Endometrial microvascular endothelial cells (primary cell): ENCODE measurements around the gene FOXK1. TPM values are rescaled to one million over a fixed set of nuclear protein-coding genes. Genes with fewer than 3 reads are reported as not detected.

Experiments used
- in situ Hi-C: cut with HindIII; loops from 2 replicates; pipeline ENCODE4 v1.10.0; 2017; ENCODE audit warnings: low sequenced_read_pairs, low pct_unique_long_range_greater_than_20kb; ENCODE audit errors: inconsistent ontology term
- total RNA-seq: library from RNA; depleted of rRNA; stranded (reverse); fragments of >200 nt; gene quantifications from one replicate; pipeline ENCODE4 v1.2.3, GENCODE V29; 2015; ENCODE audit errors: inconsistent ontology term

The FOXK1 gene
- total RNA-seq, 1 donor from 2014 or later, result 34.0 TPM

GRCh38 chr7:4753598-4754432 is 71.7 kb downstream of the FOXK1 start:
- in situ Hi-C loops, result no loop called here

- in situ Hi-C loops, result no loop called here
These were observed 72.4 kb downstream of the FOXK1 start for GRCh38 chr7:4754433-4755010.

GRCh38 chr7:4755045-4755444 is 73.0 kb downstream of the FOXK1 start:
- in situ Hi-C loops, result no loop called here

GRCh38 chr7:4758111-4758510 is 76.0 kb downstream of the FOXK1 start:
- in situ Hi-C loops, result no loop called here

GRCh38 chr7:4758791-4759190 is 76.7 kb downstream of the FOXK1 start:
- in situ Hi-C loops, result no loop called here

GRCh38 chr7:4759211-4759610 is 77.1 kb downstream of the FOXK1 start:
- in situ Hi-C loops, result no loop called here

GRCh38 chr7:4760952-4761351 is 78.9 kb downstream of the FOXK1 start:
- in situ Hi-C loops, result no loop called here

- in situ Hi-C loops, result no loop called here
These were observed 80.3 kb downstream of the FOXK1 start for GRCh38 chr7:4762121-4763055.

- in situ Hi-C loops, result no loop called here
These were observed 81.1 kb downstream of the FOXK1 start for GRCh38 chr7:4763091-4763793.

- in situ Hi-C loops, result no loop called here
These were observed 81.7 kb downstream of the FOXK1 start for GRCh38 chr7:4763794-4764185.

- in situ Hi-C loops, result no loop called here
These were observed 82.4 kb downstream of the FOXK1 start for GRCh38 chr7:4764402-4765007.

- in situ Hi-C loops, result no loop called here
These were observed 83.8 kb downstream of the FOXK1 start for GRCh38 chr7:4765776-4766490.

- in situ Hi-C loops, result no loop called here
These were observed 84.8 kb downstream of the FOXK1 start for GRCh38 chr7:4766666-4767519.

- in situ Hi-C loops, result no loop called here
These were observed 86.8 kb downstream of the FOXK1 start for GRCh38 chr7:4768597-4769569.

- in situ Hi-C loops, result no loop called here
These were observed 87.7 kb downstream of the FOXK1 start for GRCh38 chr7:4769761-4770160.

GRCh38 chr7:4770886-4771285 is 88.8 kb downstream of the FOXK1 start:
- in situ Hi-C loops, result no loop called here
